ENCODE data around the gene TOP2B. TPM values are rescaled to one million over a fixed set of nuclear protein-coding genes. Genes with fewer than 3 reads are reported as not detected.

The TOP2B gene
- total and polyA plus RNA-seq, 2 donors (not counting 1 experiment from before 2014, with no cell fraction given): 56.2 to 71.2 TPM

- no peaks in the 10 kb centered on the region for H3K9me3 ChIP-seq (ENCODE audit: control insufficient read depth, insufficient read depth, low read depth, low read length)
These were observed 9.1 kb upstream of the TOP2B start for GRCh38 chr3:25673738-25674298.

DNA sequence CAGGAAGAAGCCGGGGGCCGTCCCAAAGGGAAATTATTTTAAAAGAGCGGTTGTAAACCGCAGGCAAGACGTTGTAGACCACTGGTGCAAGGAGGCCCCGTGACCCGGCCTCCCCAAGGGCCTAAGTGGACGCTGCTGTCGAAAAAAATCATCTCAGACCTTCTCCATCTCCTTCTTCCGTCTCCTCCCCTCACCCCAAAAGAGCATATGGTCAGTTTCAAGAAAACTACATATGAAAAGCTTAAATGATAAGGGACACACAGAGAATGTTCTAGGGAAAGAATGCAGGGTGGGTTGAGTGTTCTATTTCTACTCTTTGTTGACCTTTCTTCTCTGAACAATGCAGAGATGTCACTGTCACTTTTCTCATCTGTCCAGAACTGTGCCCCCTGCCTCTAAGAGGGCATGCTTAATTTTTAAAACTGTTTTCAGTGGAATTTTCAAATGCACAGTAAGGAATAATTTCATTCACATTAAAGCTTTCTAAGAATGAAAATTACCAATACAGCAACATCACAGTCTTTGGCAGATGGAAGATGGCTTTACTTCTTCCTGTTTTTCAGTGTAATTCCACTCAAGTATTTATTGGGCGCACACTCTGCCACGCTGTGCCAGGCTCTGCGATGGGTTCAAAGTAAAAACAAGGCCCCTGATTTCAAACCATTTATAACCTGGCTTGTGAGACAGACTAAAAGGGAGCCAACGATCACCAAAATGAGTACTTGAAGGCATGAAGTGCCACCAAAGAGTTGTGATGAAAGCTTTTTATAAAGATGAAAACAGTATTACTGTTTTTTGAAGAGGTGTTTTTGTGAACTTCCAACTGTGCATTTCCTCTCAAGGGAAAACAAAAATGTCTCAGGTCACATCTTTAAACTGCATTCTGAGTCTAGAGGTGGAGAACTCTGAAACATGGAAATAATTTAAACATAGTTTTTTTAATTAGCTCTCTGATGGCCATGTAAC is 891 bp upstream of the TOP2B start:
- peaks cover 33% of the 10 kb centered on the region for H3K79me2 ChIP-seq (ENCODE audit: control insufficient read depth, insufficient read depth, low read length)
- H3K9ac ChIP-seq (ENCODE audit: insufficient read depth, low read length): no peak overlapping the region
- peak; percentile 63 to 65 for DNase-seq (ENCODE audit: low read depth in 2 of 2)
- H3K4me2 ChIP-seq (ENCODE audit: extremely low read depth, insufficient read depth, low read length): peak overlapping the region; percentile 69
- TF ChIP-seq EZH2 (IDR thresholded peaks at IDR 0.05; ENCODE audit: low read length, missing control alignments): no peak
- TF ChIP-seq, protein P1, sequence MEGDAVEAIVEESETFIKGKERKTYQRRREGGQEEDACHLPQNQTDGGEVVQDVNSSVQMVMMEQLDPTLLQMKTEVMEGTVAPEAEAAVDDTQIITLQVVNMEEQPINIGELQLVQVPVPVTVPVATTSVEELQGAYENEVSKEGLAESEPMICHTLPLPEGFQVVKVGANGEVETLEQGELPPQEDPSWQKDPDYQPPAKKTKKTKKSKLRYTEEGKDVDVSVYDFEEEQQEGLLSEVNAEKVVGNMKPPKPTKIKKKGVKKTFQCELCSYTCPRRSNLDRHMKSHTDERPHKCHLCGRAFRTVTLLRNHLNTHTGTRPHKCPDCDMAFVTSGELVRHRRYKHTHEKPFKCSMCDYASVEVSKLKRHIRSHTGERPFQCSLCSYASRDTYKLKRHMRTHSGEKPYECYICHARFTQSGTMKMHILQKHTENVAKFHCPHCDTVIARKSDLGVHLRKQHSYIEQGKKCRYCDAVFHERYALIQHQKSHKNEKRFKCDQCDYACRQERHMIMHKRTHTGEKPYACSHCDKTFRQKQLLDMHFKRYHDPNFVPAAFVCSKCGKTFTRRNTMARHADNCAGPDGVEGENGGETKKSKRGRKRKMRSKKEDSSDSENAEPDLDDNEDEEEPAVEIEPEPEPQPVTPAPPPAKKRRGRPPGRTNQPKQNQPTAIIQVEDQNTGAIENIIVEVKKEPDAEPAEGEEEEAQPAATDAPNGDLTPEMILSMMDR (conservative IDR thresholded peaks at IDR 0.05 in 1 of 2, IDR thresholded peaks at IDR 0.05 in 1 of 2; ENCODE audit: low read depth in 1 of 2, low read length in 2 of 2): no peak
- H3K4me3 ChIP-seq (replicated peaks in 1 of 4; ENCODE audit: control extremely low read depth in 1 of 4, insufficient read depth in 1 of 4, low read depth in 3 of 4, low read length in 4 of 4): peak overlapping the region; percentile 63 to 83 (median 74)
- H3K9me3 ChIP-seq (ENCODE audit: control insufficient read depth, insufficient read depth, low read depth, low read length): no peaks in the 10 kb centered on the region
- H3K27ac ChIP-seq (ENCODE audit: insufficient read depth, low read length): peak overlapping the region; percentile 88
- H2AFZ ChIP-seq (ENCODE audit: low read length): peak overlapping the region; percentile 77
- H3K4me1 ChIP-seq (ENCODE audit: control insufficient read depth, extremely low read depth, insufficient read depth, low read length): peaks cover 3% of the 10 kb centered on the region
- no peaks in the 10 kb centered on the region for H3K27me3 ChIP-seq (ENCODE audit: control insufficient read depth, insufficient read depth, low read length)
- no peaks in the 10 kb centered on the region for H3K36me3 ChIP-seq (ENCODE audit: control insufficient read depth, insufficient read depth, low read length)
- H4K20me1 ChIP-seq (ENCODE audit: control insufficient read depth, extremely low read depth, insufficient read depth, low read length): peaks cover 4% of the 10 kb centered on the region

More at GRCh38 chr3:25673738-25674298, 9.1 kb upstream of the TOP2B start:
- H3K4me1 ChIP-seq (ENCODE audit: control insufficient read depth, extremely low read depth, insufficient read depth, low read length): no peaks in the 10 kb centered on the region
- H3K4me3 ChIP-seq (replicated peaks in 1 of 4; ENCODE audit: control extremely low read depth in 1 of 4, insufficient read depth in 1 of 4, low read depth in 3 of 4, low read length in 4 of 4): no peak overlapping the region
- no peak overlapping the region for H3K27ac ChIP-seq (ENCODE audit: insufficient read depth, low read length)
- no peak for TF ChIP-seq EZH2 (IDR thresholded peaks at IDR 0.05; ENCODE audit: low read length, missing control alignments)
- TF ChIP-seq, protein P1 (conservative IDR thresholded peaks at IDR 0.05 in 1 of 2, IDR thresholded peaks at IDR 0.05 in 1 of 2; ENCODE audit: low read depth in 1 of 2, low read length in 2 of 2): no peak
- H3K36me3 ChIP-seq (ENCODE audit: control insufficient read depth, insufficient read depth, low read length): no peaks in the 10 kb centered on the region
- H3K27me3 ChIP-seq (ENCODE audit: control insufficient read depth, insufficient read depth, low read length): no peaks in the 10 kb centered on the region
- no peak for DNase-seq (ENCODE audit: low read depth in 2 of 2)
- no peaks in the 10 kb centered on the region for H4K20me1 ChIP-seq (ENCODE audit: control insufficient read depth, extremely low read depth, insufficient read depth, low read length)
- no peaks in the 10 kb centered on the region for H3K79me2 ChIP-seq (ENCODE audit: control insufficient read depth, insufficient read depth, low read length)
- no peak overlapping the region for H3K4me2 ChIP-seq (ENCODE audit: extremely low read depth, insufficient read depth, low read length)
- H2AFZ ChIP-seq (ENCODE audit: low read length): no peak overlapping the region
- no peak overlapping the region for H3K9ac ChIP-seq (ENCODE audit: insufficient read depth, low read length)
